ENCODE data around the gene BACE1.

DNA sequence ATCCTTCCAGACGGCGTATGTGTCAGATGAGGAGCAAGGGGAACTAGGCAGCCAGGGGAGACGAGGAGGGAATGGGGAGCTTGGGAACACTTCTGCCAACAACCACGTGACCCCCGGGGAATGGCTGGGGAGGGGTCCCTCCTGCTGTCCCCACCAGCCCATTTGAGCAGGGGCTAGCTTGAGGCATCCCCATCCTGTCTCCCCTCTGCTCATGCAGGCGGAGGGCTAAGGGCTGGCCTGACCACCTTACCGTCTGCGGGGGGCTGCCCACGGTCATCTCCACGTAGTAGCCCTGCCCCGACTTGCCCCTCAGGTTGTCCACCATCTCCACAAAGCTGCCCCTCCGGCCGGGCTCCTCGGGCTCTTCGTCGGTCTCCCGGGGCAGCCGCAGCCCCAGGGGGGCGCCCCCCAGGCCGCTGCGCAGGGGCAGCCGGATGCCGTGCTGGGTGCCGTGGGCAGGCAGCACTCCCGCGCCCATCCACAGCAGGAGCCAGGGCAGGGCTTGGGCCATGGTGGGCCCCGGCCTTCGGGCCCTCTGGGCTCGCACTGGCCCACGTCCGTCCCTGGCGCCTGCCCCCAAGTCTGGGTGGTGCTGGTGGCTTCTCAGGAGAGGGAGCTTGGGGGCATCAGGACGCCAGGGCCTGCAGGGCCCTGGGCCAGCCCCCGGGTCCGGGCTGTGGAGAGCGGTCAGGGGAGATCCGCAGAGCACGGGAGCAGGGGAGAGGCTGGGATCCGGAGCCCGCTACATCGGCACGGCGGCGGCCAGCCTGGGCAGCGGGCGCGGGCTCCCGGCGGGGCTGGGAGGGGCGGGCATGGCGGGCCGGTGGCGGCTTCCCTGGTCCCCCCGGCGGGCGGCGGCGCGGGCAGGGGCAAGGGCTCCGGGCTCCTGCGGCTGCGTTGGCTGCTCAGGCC, 515 bp downstream of the BACE1 start:
- TF ChIP-seq, protein P1, sequence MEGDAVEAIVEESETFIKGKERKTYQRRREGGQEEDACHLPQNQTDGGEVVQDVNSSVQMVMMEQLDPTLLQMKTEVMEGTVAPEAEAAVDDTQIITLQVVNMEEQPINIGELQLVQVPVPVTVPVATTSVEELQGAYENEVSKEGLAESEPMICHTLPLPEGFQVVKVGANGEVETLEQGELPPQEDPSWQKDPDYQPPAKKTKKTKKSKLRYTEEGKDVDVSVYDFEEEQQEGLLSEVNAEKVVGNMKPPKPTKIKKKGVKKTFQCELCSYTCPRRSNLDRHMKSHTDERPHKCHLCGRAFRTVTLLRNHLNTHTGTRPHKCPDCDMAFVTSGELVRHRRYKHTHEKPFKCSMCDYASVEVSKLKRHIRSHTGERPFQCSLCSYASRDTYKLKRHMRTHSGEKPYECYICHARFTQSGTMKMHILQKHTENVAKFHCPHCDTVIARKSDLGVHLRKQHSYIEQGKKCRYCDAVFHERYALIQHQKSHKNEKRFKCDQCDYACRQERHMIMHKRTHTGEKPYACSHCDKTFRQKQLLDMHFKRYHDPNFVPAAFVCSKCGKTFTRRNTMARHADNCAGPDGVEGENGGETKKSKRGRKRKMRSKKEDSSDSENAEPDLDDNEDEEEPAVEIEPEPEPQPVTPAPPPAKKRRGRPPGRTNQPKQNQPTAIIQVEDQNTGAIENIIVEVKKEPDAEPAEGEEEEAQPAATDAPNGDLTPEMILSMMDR (IDR thresholded peaks at IDR 0.05) = no peak
- TF ChIP-seq POLR2AphosphoS5 (IDR thresholded peaks at IDR 0.05) = no peak
- no peak for TF ChIP-seq POLR2A (IDR thresholded peaks at IDR 0.05)
